ENCODE measurements around the gene AGAP3. TPM values are rescaled to one million over a fixed set of nuclear protein-coding genes. Genes with fewer than 3 reads are reported as not detected.

The AGAP3 gene
- total RNA-seq, 1 donor from 2014 or later, result 58.0 TPM

DNA sequence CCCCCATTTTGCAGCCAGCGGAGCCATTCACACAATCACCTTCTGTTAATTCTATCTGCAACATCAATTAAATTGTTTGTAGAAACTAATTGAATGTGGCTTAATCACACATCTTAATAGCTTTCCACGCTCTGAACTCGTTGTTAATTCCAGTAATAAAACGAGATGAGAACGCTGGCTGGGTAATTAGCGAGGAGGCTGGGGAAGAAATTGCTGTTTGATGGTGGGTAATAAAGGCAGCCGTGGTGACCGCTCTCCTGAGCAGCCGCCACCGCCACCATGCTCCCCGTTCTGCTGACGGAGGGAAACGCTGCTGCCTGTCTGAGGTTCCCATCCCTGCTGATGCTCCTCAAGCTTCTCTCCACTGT, 44.9 kb downstream of the AGAP3 start:
- H3K36me3 Mint-ChIP-seq (ENCODE audit: low read depth), result no peaks in the 10 kb centered on the region
- no peaks in the 10 kb centered on the region for H3K4me1 Mint-ChIP-seq (ENCODE audit: low read depth)
- intact Hi-C loops (cut with micrococcal nuclease), result no loop called here
- no peaks in the 10 kb centered on the region for H3K9me3 Mint-ChIP-seq
- no peak for DNase-seq (ENCODE audit: low spot score)
- no peak overlapping the region for H3K27ac Mint-ChIP-seq
- H3K4me3 Mint-ChIP-seq, result no peak overlapping the region
- no peaks in the 10 kb centered on the region for H3K27me3 Mint-ChIP-seq (ENCODE audit: insufficient read depth)

DNA sequence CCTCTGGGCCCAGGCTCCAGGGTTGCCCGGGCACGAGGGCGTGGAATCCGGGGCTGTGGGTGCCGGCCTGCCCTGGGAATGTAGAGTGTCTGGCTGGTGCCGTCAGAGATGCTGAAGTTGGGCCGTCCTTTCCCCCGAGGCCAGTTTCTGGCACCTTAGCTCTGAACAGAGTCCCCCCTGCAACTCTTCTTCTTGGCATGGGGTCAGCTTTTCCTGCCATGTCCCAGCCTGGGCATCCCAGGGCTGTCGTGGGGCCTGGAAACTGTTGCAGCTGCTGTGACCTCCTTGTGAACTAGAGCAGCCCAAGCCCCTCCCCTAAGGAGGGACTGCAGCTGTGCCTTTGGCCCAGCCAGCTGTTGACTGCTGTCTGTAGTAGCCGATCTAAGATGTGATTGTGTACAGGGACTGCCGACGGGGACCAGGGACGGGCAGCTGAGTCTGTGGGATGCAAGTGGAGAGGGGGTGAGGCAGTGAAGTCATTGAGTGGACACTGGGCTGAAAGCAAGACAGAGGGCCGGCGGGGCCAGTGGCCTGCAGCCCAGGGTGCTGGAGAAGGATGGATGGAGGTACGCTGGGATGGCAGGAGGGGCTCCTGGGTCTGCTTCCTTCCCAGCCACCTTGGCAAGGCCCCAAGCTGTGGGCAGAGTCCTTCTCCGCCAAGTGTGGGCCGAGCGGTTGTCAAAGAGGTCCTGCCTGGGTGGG, 45.5 kb downstream of the AGAP3 start:
- no peaks in the 10 kb centered on the region for H3K4me1 Mint-ChIP-seq (ENCODE audit: low read depth)
- no peak overlapping the region for H3K27ac Mint-ChIP-seq
- H3K27me3 Mint-ChIP-seq (ENCODE audit: insufficient read depth), result no peaks in the 10 kb centered on the region
- H3K36me3 Mint-ChIP-seq (ENCODE audit: low read depth), result no peaks in the 10 kb centered on the region
- no peak for DNase-seq (ENCODE audit: low spot score)
- no peaks in the 10 kb centered on the region for H3K9me3 Mint-ChIP-seq
- no peak overlapping the region for H3K4me3 Mint-ChIP-seq
- intact Hi-C loops (cut with micrococcal nuclease), result no loop called here

DNA sequence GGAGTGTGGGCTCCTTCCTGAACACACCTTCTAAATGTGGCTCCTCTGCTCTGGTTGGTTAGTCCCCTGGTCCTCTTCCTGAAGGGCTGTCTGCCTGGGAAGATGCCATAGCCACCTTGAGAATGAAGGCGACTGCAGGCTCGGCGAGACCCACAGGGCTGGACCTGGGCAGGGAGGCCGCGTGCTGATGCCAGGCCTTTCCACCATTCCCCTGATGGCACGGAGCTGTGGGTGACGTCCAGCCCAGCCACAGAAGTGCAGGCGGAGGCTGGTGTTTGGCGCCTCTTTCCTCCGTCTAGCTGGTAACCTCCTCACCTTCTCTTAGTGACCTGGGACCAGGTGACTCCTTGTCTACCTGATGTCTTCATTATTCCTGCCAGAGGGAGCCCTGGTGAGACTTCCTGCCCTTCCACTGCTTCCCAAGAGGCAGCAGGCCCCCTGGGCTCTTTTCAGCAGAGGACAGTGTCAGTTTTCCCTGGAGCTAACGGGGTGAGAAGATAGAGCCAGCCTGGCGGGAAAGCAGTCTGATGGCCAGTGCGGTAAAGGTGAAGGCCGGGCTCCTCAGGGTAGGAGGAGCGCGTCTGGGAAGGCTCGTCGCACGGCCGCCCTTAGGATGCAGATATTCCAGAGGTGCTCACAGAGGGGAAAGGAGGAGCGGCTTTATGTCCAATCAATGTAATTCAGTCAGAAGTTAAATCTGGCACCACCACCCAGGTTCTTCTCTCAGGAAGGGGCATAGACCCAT, 46.4 kb downstream of the AGAP3 start:
- H3K9me3 Mint-ChIP-seq, result no peaks in the 10 kb centered on the region
- H3K4me1 Mint-ChIP-seq (ENCODE audit: low read depth), result no peaks in the 10 kb centered on the region
- H3K27ac Mint-ChIP-seq, result no peak overlapping the region
- DNase-seq (ENCODE audit: low spot score), result no peak
- intact Hi-C loops (cut with micrococcal nuclease), result no loop called here
- H3K36me3 Mint-ChIP-seq (ENCODE audit: low read depth), result no peaks in the 10 kb centered on the region
- no peak overlapping the region for H3K4me3 Mint-ChIP-seq
- no peaks in the 10 kb centered on the region for H3K27me3 Mint-ChIP-seq (ENCODE audit: insufficient read depth)

DNA sequence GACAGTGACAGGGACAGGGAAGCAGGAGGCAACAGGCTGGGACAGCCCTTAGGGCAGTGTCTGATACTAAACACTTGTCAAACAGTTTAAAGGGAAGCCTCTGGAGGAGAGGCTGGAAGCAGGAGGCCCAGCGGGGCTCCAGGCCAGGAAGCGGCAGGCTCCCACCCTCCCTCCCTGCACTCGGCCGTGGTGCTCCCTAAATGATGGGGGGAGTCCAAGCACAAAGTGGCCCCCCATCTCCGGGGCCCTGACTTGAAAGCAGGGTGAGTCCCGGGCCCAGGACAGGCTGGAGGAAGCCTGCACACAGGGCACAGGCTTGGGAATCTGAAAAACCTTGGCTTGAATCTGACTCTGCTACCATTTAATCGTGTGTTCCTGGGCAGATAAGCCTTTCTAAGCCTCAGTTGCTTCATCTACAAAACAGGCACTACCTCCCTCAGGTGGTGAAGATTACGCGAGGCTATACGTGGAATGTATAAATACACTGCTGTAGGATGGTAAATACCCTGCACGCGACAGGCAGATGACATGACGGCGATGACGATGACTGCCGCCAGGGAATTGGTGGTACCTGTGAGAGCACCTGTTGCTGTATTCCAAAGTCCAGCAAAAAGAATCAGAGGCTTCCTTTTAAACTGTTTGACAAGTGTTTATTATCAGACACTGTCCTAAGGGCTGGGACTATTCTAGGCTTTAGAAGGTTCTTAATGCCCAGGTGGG, 47.2 kb downstream of the AGAP3 start:
- intact Hi-C loops (cut with micrococcal nuclease), result no loop called here
- Mint-ChIP-seq H3K36me3 (ENCODE audit: low read depth) (no peaks in the 10 kb centered on the region), H3K9me3 (no peaks in the 10 kb centered on the region), H3K27me3 (ENCODE audit: insufficient read depth) (no peaks in the 10 kb centered on the region), H3K4me1 (ENCODE audit: low read depth) (no peaks in the 10 kb centered on the region), H3K4me3 (no peak overlapping the region), H3K27ac (no peak overlapping the region)
- no peak for DNase-seq (ENCODE audit: low spot score)

DNA sequence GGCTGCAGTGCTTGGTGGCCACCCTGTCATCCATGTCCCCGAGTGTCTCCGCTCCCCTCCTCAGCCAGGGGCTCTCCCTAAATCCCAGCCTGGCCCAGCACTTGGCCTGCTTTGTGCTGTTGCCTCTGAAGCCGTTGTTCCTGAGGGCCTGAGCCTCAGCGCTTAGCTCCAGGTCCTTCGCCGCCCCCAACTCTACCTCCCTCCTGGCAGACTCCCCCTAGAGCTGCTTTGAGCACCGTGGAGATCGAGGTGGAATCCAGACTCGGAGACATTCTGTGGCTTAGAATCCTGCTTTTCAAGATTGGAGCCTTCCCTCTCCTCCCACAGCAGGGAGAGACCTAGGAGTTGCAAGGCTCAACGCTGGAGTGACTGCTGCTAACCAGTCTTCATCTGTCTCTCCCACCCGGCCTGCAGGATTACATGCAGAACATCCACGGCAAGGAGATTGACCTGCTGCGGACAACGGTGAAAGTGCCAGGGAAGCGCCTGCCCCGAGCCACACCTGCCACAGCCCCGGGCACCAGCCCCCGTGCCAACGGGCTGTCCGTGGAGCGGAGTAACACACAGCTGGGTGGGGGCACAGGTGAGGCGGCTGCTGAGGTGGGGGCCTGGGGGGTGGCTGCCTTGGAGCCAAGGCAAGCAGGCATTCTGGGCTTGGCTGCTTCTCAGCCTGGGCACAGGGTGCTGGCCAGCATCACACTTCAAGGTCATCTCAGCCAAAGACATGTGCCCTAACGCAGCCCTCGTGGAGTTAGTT, 47.9 kb downstream of the AGAP3 start:
- Mint-ChIP-seq H3K27ac (no peak overlapping the region), H3K4me3 (no peak overlapping the region), H3K9me3 (no peaks in the 10 kb centered on the region), H3K4me1 (ENCODE audit: low read depth) (no peaks in the 10 kb centered on the region), H3K36me3 (ENCODE audit: low read depth) (no peaks in the 10 kb centered on the region), H3K27me3 (ENCODE audit: insufficient read depth) (no peaks in the 10 kb centered on the region)
- no peak for DNase-seq (ENCODE audit: low spot score)
- intact Hi-C loops (cut with micrococcal nuclease), result no loop called here

DNA sequence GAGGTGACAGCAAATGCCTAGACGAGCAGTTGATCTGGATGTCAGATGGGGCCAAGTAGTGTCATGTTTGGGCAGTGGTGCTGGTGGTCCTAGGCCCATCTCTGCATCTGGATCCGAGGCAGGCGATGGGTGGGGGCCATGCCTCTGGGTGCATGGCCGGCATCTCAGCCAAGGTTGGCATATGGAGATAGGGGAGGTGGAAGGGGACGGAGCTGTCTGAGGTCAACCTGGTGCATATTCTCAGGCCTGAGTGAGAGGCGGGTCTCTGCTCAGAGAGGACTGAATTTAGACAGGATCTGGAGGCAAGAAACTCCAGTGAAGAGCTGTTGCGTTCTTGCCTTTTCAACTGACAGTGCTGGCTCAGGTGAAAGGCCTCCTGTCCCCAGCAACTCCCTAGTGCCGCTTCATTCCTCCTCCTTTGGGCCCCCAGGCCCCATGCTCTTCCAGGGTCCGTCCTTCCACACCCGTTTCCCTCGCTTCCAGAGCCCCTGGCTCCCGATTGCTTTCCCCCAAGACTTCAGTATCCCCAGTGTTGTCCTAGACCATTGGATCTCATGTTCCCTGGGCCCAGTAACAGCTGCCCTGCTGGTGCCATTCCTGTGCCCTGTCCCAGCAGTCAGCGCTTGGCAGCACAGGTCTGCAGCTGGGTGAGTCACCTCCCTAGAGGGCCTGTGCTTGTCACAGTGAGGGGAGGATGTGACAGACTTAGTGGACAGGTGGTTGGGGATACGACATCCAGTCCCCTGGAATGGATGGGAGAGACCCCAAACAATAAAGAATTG, 48.7 kb downstream of the AGAP3 start:
- no peak for DNase-seq (ENCODE audit: low spot score)
- Mint-ChIP-seq H3K27ac (no peak overlapping the region), H3K36me3 (ENCODE audit: low read depth) (no peaks in the 10 kb centered on the region), H3K27me3 (ENCODE audit: insufficient read depth) (no peaks in the 10 kb centered on the region), H3K4me1 (ENCODE audit: low read depth) (no peaks in the 10 kb centered on the region), H3K9me3 (no peaks in the 10 kb centered on the region), H3K4me3 (no peak overlapping the region)
- intact Hi-C loops (cut with micrococcal nuclease), result no loop called here

DNA sequence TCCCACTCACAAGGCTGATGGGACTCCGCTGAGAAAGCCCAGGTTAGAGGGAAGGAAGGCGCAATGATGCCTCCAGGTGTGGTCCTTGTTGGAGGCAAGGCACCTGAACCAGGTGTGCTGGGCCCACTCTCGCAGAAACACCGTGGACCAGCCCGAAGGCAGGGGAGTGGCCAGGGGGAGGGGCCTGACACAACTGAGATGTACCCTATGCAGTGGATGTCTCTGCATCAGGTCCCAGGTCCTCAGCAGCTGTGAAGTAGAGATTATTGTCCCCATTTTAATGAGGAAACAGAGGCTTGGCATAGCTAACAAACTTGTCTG, 49.2 kb downstream of the AGAP3 start:
- H3K27ac Mint-ChIP-seq, result no peak overlapping the region
- no peaks in the 10 kb centered on the region for H3K36me3 Mint-ChIP-seq (ENCODE audit: low read depth)
- H3K9me3 Mint-ChIP-seq, result no peaks in the 10 kb centered on the region
- no peaks in the 10 kb centered on the region for H3K27me3 Mint-ChIP-seq (ENCODE audit: insufficient read depth)
- no peaks in the 10 kb centered on the region for H3K4me1 Mint-ChIP-seq (ENCODE audit: low read depth)
- intact Hi-C loops (cut with micrococcal nuclease), result no loop called here
- no peak overlapping the region for H3K4me3 Mint-ChIP-seq
- no peak for DNase-seq (ENCODE audit: low spot score)

DNA sequence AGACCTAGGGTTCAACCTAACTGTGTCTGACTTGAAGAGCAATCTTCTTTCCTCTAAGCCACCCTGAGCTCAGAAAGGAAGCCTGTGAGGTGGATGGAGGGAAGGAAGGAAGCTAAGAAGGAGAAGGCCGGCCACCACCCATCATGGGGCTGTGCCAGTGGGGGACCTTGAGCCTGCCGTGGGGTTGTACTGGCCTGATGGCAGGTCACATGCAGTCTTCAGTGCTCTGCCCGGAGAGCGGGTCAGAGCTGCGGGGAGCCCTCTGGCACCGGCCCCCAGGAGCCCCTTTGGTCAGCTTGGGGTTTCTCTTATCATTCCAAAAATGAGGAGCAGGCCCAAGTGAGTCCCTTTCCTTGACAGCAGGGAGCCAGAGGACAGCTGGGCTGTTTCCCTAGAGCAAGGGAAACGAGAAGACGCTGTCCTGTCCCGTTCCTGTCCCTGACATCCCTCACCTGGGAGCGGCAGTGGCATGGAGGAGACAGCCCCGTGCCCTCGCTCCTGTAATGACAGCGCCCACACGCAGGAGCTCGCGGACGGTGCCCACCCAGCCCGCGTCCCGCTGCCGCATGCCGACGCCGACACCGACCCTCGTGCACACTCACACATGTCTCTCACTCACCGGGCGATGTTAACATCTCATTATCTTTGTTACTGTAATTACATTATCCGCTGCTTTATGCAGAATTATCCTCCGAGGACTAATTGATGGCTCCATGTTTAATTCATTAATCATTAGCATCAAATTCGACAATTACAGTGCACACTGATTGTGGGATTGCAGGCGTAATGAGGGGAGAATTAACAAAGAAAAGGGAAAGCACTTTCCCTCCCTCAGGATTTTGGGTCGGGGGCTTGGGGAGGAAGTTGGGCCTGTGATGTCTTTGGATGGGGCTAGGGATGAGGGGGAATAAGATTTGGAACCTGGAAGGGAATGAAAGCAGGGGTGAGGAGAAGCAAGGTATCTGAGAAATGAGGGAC, 49.9 kb downstream of the AGAP3 start:
- DNase-seq (ENCODE audit: low spot score), result no peak
- intact Hi-C loops (cut with micrococcal nuclease), result no loop called here
- no peaks in the 10 kb centered on the region for H3K9me3 Mint-ChIP-seq
- H3K27me3 Mint-ChIP-seq (ENCODE audit: insufficient read depth), result no peaks in the 10 kb centered on the region
- H3K27ac Mint-ChIP-seq, result no peak overlapping the region
- H3K4me3 Mint-ChIP-seq, result no peak overlapping the region
- H3K36me3 Mint-ChIP-seq (ENCODE audit: low read depth), result no peaks in the 10 kb centered on the region
- no peaks in the 10 kb centered on the region for H3K4me1 Mint-ChIP-seq (ENCODE audit: low read depth)

DNA sequence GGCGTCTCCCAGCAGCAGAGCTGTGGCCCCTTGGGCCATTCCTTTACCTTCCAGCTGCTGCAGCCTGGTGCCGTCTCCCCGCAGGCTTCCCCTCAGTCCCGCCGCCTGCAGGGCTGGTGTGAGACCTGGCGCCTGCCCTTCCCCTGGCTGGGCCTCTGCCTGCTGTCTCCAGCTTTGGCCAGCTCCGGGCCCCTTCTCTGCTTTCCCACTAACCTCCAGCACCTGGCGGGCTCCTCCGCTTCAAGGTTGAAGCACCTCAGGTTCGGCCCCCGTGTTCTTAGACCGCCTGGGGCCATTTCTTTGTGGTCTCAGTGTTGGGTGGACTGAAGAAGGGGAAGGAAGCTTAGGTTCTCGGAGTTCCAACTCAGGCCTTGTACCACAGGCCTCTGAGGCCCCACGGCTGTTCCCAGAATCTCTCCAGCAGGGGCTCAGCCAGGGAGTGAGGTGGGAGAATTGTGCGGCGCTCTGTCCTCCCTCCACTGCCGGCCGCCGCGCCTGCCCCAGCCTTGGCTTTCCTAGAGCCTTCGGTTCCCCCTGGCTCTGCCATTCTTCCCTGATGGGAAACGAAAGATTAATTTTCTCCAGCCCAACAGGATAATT, 50.9 kb downstream of the AGAP3 start:
- H3K4me1 Mint-ChIP-seq (ENCODE audit: low read depth), result no peaks in the 10 kb centered on the region
- no peak for DNase-seq (ENCODE audit: low spot score)
- no peak overlapping the region for H3K27ac Mint-ChIP-seq
- H3K36me3 Mint-ChIP-seq (ENCODE audit: low read depth), result no peaks in the 10 kb centered on the region
- no peaks in the 10 kb centered on the region for H3K9me3 Mint-ChIP-seq
- no peak overlapping the region for H3K4me3 Mint-ChIP-seq
- no peaks in the 10 kb centered on the region for H3K27me3 Mint-ChIP-seq (ENCODE audit: insufficient read depth)
- intact Hi-C loops (cut with micrococcal nuclease), result no loop called here

DNA sequence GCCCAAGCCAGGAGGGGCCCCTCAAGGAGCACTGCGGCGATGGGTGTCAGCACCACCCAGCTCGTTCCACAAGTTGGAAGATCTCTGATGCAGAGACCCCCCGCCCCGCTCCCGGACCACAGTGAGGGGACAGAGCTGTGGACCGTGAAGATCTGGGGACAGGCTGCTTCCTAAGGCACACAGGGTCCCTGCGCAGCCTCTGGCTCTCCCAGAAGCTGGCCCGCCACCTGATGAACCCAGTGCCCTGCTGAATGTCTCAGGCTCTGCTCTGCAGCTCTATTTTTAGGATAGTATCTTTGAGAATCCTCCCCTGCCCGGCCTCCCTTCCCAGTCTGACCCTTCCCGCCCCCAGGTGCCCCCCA, 51.5 kb downstream of the AGAP3 start:
- Mint-ChIP-seq H3K36me3 (ENCODE audit: low read depth) (no peaks in the 10 kb centered on the region), H3K4me3 (no peak overlapping the region), H3K4me1 (ENCODE audit: low read depth) (no peaks in the 10 kb centered on the region), H3K9me3 (no peaks in the 10 kb centered on the region), H3K27me3 (ENCODE audit: insufficient read depth) (no peaks in the 10 kb centered on the region), H3K27ac (no peak overlapping the region)
- intact Hi-C loops (cut with micrococcal nuclease), result no loop called here
- DNase-seq (ENCODE audit: low spot score), result no peak

DNA sequence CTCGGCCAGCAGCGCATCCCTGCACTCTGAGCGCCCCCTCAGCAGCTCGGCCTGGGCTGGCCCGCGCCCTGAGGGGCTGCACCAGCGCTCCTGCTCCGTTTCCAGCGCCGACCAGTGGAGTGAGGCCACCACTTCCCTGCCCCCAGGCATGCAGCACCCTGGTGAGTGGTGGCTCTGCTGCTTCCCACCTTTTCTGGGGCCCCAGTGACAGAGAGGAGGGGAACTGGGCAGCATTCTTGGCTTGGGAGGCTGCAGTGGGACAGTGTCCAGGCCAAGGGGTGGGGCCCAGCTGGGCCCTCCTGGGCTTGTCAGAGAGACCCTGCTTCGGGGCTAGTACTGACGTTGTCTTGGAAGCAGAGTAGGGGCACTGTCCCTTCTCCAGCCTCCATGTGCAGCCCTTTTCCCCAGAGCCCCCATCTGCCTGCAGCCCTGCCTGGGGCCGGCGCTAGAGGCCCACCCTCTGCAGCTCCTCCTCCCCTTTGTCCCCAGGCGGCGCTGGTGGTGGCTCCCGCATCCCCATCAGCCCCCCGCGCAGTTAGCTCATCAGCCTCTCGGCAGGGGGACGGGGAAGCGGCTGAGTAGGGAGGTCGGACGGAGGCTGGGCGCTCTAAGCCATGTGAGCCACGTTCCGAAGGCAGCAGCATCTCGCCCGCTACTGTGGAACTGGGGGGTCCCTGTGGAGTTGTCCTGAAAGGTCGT, 52.0 kb downstream of the AGAP3 start:
- no peaks in the 10 kb centered on the region for H3K4me1 Mint-ChIP-seq (ENCODE audit: low read depth)
- H3K4me3 Mint-ChIP-seq, result no peak overlapping the region
- intact Hi-C loops (cut with micrococcal nuclease), result no loop called here
- H3K27ac Mint-ChIP-seq, result no peak overlapping the region
- no peak for DNase-seq (ENCODE audit: low spot score)
- no peaks in the 10 kb centered on the region for H3K27me3 Mint-ChIP-seq (ENCODE audit: insufficient read depth)
- no peaks in the 10 kb centered on the region for H3K9me3 Mint-ChIP-seq
- H3K36me3 Mint-ChIP-seq (ENCODE audit: low read depth), result no peaks in the 10 kb centered on the region
